GM12878 (cell line): Measurements from ENCODE around the gene C2. TPM values are rescaled to one million over a fixed set of nuclear protein-coding genes. Genes with fewer than 3 reads are reported as not detected.

Experiments used
- ATAC-seq: fragments of 200-7000 bp; cut with Tn5 transposase; 3 replicates; pipeline ENCODE4 v1.9.1; 2020; ENCODE audit warnings: mild to moderate bottlenecking, moderate library complexity
- BruUV-seq: library from RNA; stranded (reverse); fragments of 400-500 nt; replicated peaks from 2 replicates; lab custom pipeline; 2021; lab: Mats Ljungman, UMichigan
- CTCF ChIA-PET: fragments of 300-600 bp; sonication (Branson Sonifier 250); formaldehyde crosslinking; extraction: SDS; loops from one replicate; lab custom pipeline; 2021; ENCODE audit warnings: inconsistent platforms; lab: Yijun Ruan, JAX
- POLR2A ChIA-PET: fragments of 350-600 bp; formaldehyde crosslinking; extraction: SDS; loops from one replicate; lab custom pipeline; 2021; ENCODE audit warnings: inconsistent platforms; lab: Charles Lee
- RAD21 ChIA-PET: fragments of 300-600 bp; sonication (Branson Sonifier 250); formaldehyde crosslinking; loops from one replicate; lab custom pipeline; 2023; ENCODE audit warnings: antibody characterized with exemption; ENCODE audit not compliant: unreplicated experiment; lab: Charles Lee
- SMC1A ChIA-PET: fragments of 300-600 bp; sonication (Branson Sonifier 250); formaldehyde crosslinking; loops from one replicate; lab custom pipeline; 2023; ENCODE audit not compliant: unreplicated experiment, uncharacterized antibody; lab: Charles Lee
- DNase-seq: peaks from one replicate; pipeline ENCODE4 v3.0.0-alpha.2; 2011; ENCODE audit warnings: low read depth, low spot score
- FAIRE-seq: peaks from 3 replicates; lab custom pipeline; 2011; peaks lifted over from hg19 to GRCh38; lab: Jason Lieb, UNC
- H2AFZ ChIP-seq: 2 replicates; pipeline ENCODE4 v1.6.0; 2011; ENCODE audit warnings: low read depth, low read length, control low read depth; ENCODE audit not compliant: control insufficient read depth
- H3K27ac ChIP-seq: 2 replicates; pipeline ENCODE4 v1.5.1; 2011; ENCODE audit warnings: control low read depth; ENCODE audit not compliant: control insufficient read depth, insufficient read depth
- H3K27me3 ChIP-seq, 2 experiments: replicated peaks in 1 of 2; 2 replicates each; pipeline versions ENCODE4 v1.6.0 to v1.6.1; 2011; ENCODE audit warnings: low read length in 1 of 2; ENCODE audit not compliant: control insufficient read depth in 2 of 2, insufficient read depth in 2 of 2
- H3K36me3 ChIP-seq, 2 experiments: 2 replicates each; pipeline ENCODE4 v1.5.1; 2011; ENCODE audit warnings: low read length in 1 of 2; ENCODE audit not compliant: control insufficient read depth in 2 of 2, insufficient read depth in 2 of 2
- H3K4me1 ChIP-seq: 2 replicates; pipeline ENCODE4 v1.6.1; 2011; ENCODE audit warnings: mild to moderate bottlenecking, low read length, moderate library complexity, mixed read lengths; ENCODE audit not compliant: control insufficient read depth, insufficient read depth
- H3K4me2 ChIP-seq: 2 replicates; pipeline ENCODE4 v1.6.0; 2011; ENCODE audit warnings: control low read depth; ENCODE audit not compliant: control insufficient read depth, insufficient read depth
- H3K4me3 ChIP-seq: fragments of 200-600 bp; sonication (generic); 2 replicates; pipeline ENCODE4 v1.5.1; 2016
- H3K79me2 ChIP-seq: 2 replicates; pipeline ENCODE4 v1.6.0; 2011; ENCODE audit warnings: low read length; ENCODE audit not compliant: control insufficient read depth, insufficient read depth
- H3K9ac ChIP-seq: 2 replicates; pipeline ENCODE4 v1.8.0; 2011; ENCODE audit warnings: low read length, control low read depth, mixed read lengths; ENCODE audit not compliant: control insufficient read depth, insufficient read depth
- H3K9me3 ChIP-seq: replicated peaks from 3 replicates; pipeline ENCODE4 v1.5.1; 2011; ENCODE audit warnings: mild to moderate bottlenecking, low read length; ENCODE audit not compliant: control insufficient read depth, insufficient read depth
- H4K20me1 ChIP-seq: 2 replicates; pipeline ENCODE4 v1.6.0; 2011; ENCODE audit not compliant: control insufficient read depth, insufficient read depth
- KLF5 ChIP-seq: fragments of 450-650 bp; IDR thresholded peaks from 2 replicates; pipeline ENCODE4 v1.6.1; 2014; ENCODE audit warnings: mild to moderate bottlenecking; ENCODE audit not compliant: partially characterized antibody
- SMC3 ChIP-seq: IDR thresholded peaks from 2 replicates; pipeline ENCODE4 v1.6.1; 2011; ENCODE audit warnings: low read length, improper control_type of control experiment, borderline replicate concordance
- ZSCAN29 ChIP-seq: fragments of 450-650 bp; IDR thresholded peaks from 2 replicates; pipeline ENCODE4 v1.6.1; 2017; ENCODE audit warnings: mild to moderate bottlenecking, moderate library complexity
- WGBS: methylation state at CpG from one replicate; pipeline ENCODE4 v1.1.6; 2016; ENCODE audit warnings: low lambda C conversion rate; ENCODE audit not compliant: insufficient replicate concordance, insufficient coverage; ENCODE audit errors: missing lambda C conversion rate; 5-methylcytosine and 5-hydroxymethylcytosine counted together
- in situ Hi-C: fragments of 300-500 bp; cut with MboI; formaldehyde crosslinking; loops from 9 replicates; pipeline ENCODE4 v1.14.3; 2018; ENCODE audit warnings: mixed read lengths
- intact Hi-C: fragments of 100-400 bp; cut with micrococcal nuclease; formaldehyde crosslinking; loops from one replicate; pipeline ENCODE4 v1.14.2; 2022; ENCODE audit not compliant: unreplicated experiment
- polyA plus RNA-seq, 11 experiments: library from polyadenylated mRNA; depleted of rRNA in 4 of 11; unstranded in 6 of 11; stranded (reverse) in 5 of 11; fragments of >200 nt; fragmentation: Nextera tagmentation in 4 of 11; fragmentation: Illumina TruSeq in 1 of 11; extraction: Ambion mirVana in 4 of 11; extraction: Trizol in 1 of 11; gene quantifications; 1 replicate in 1 of 11; 2 replicates in 10 of 11; pipeline versions ENCODE4 v1.2.1 to v1.2.3, GENCODE V29; 2011 to 2016; ENCODE audit warnings: inconsistent platforms in 2 of 11, missing spikeins in 2 of 11, low read depth in 1 of 11
- total RNA-seq, 4 experiments: library from RNA; depleted of rRNA in 3 of 4; stranded (reverse); fragments of >200 nt in 3 of 4; fragmentation: Illumina TruSeq in 1 of 4; extraction: Trizol in 1 of 4; gene quantifications; 2 replicates each; pipeline versions ENCODE4 v1.2.1 to v1.2.3, GENCODE V29; 2013 to 2021
- TF ChIP-seq, protein P1 (sequence below): fragments of 450-650 bp; formaldehyde crosslinking; IDR thresholded peaks from 2 replicates; pipeline ENCODE4 v1.4.0; 2022; ENCODE audit warnings: mild to moderate bottlenecking, moderate library complexity
- TF ChIP-seq, protein P2 (sequence below): IDR thresholded peaks from 2 replicates; pipeline ENCODE4 v1.6.1; 2011; ENCODE audit warnings: borderline replicate concordance, low read depth, mild to moderate bottlenecking, moderate library complexity, mixed read lengths, low read length; ENCODE audit not compliant: insufficient read depth; ENCODE audit errors: extremely low read length

Gene C2
- total and polyA plus RNA-seq, 10 of the 15 experiments (the other 5 are each of a cell fraction or from before 2014, with no cell fraction given): 0.06 to 0.97 (median 0.21) TPM; not detected in 5

- H3K9ac ChIP-seq: no peak overlapping the region
- WGBS: 96% methylated on average over 12 of the region's 12 CpGs
- POLR2A ChIA-PET: interaction anchor here (0.6 kb wide), 1 partner anchor 804 kb away, joined by 3 read pairs; no protein-coding TSS in a partner anchor
These were observed 34.1 kb downstream of the C2 start for GRCh38 chr6:31961616-31962015.

More at GRCh38 chr6:31961616-31962015, 34.1 kb downstream of the C2 start:
- Histone ChIP-seq H3K36me3 (peaks cover 13 to 25% of the 10 kb centered on the region in 2 experiments), H4K20me1 (no peaks in the 10 kb centered on the region), H3K9me3 (no peaks in the 10 kb centered on the region), H3K27me3 (no peaks in the 10 kb centered on the region), H3K4me3 (no peak overlapping the region), H3K79me2 (peaks cover 27% of the 10 kb centered on the region), H3K4me1 (peaks cover 11% of the 10 kb centered on the region), H2AFZ (no peak overlapping the region), H3K27ac (no peak overlapping the region)
- no peak for ATAC-seq
- CTCF ChIA-PET: interaction anchor here (0.5 kb wide), 1 partner anchor 257 kb away, joined by 3 read pairs; no protein-coding TSS in a partner anchor
- RAD21 ChIA-PET: no interaction called here
- intact Hi-C loops (no loop called here), in situ Hi-C loops (no loop called here)
- no peak for FAIRE-seq
- BruUV-seq: no TSS peak
- SMC1A ChIA-PET: no interaction called here
- no peak for DNase-seq
- TF ChIP-seq, protein P1, sequence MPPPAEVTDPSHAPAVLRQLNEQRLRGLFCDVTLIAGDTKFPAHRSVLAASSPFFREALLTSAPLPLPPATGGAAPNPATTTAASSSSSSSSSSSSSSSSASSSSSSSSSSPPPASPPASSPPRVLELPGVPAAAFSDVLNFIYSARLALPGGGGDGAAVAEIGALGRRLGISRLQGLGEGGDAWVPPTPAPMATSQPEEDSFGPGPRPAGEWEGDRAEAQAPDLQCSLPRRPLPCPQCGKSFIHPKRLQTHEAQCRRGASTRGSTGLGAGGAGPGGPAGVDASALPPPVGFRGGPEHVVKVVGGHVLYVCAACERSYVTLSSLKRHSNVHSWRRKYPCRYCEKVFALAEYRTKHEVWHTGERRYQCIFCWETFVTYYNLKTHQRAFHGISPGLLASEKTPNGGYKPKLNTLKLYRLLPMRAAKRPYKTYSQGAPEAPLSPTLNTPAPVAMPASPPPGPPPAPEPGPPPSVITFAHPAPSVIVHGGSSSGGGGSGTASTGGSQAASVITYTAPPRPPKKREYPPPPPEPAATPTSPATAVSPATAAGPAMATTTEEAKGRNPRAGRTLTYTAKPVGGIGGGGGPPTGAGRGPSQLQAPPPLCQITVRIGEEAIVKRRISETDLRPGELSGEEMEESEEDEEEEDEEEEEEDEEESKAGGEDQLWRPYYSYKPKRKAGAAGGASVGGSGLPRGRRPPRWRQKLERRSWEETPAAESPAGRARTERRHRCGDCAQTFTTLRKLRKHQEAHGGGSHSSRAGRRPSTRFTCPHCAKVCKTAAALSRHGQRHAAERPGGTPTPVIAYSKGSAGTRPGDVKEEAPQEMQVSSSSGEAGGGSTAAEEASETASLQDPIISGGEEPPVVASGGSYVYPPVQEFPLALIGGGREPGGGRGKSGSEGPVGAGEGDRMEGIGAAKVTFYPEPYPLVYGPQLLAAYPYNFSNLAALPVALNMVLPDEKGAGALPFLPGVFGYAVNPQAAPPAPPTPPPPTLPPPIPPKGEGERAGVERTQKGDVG (CRISPR knock-in tag): no peak
- TF ChIP-seq, protein P2, sequence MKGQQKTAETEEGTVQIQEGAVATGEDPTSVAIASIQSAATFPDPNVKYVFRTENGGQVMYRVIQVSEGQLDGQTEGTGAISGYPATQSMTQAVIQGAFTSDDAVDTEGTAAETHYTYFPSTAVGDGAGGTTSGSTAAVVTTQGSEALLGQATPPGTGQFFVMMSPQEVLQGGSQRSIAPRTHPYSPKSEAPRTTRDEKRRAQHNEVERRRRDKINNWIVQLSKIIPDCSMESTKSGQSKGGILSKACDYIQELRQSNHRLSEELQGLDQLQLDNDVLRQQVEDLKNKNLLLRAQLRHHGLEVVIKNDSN: no peak
- TF ChIP-seq ZSCAN29 (no peak), KLF5 (no peak), SMC3 (no peak)
- TF ChIP-seq, all 136 proteins: peak for 0
- H3K4me2 ChIP-seq: no peak overlapping the region
